ENCODE results near the gene CEBPZOS. TPM values are rescaled to one million over a fixed set of nuclear protein-coding genes. Genes with fewer than 3 reads are reported as not detected.

CEBPZOS gene
- 10 to 100 TPM; 41.5 to 46.9 TPM for total RNA-seq
- long read RNA-seq, partial matches to known transcripts, result 0 of 1 reads
- long read RNA-seq, other reads (novel, unspliced or antisense), result 0 of 1 reads

DNA sequence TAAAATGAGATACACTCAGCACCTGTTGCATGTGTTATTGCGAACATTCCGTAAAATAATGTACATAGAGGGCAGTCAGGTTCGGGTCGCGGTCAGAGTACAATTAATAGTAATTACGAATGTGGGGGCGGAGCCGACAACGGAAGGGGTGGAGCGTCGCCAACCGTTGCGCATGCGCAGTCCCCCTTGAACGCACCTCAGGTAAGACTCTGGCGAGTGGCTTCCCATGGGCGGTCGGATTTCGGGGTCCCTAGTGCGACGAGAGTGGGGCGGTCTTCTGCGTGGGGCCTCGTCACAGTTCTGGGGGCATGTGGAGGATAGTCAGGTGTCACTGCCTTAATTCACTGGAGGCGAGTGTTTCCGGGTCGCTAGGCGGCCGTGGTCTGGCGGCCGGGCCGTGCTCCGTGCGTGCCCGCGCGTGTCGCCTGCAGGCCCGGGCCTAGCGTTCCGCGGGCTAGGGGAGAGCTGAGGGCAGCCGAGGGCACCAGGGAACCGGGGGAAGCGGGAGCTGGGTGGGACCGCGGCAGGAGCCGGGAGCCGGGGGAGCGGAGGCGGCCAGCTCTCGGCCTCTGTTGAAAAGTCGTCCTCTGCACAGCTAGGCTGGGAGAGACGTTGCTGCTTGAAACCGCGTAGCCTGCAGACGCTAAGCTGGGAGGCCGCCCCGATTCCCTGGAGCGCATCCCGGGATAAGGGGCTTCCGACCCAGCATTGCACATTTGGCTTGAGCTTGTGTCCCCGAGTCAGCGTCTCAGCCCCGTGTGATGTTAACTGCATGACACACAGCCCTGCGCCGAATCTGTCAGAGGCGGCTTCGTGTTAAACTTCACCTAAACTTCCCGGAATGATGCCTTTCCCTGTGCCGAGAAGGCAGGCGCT, at the start of gene CEBPZOS:
TSS of gene CEBPZOS (plus strand) at position 177 of the 876 bp plus-strand sequence. CDS start 3,209 bp downstream, outside the sequence.
- intact Hi-C loops (cut with DNase I), result no loop called here
- peak; percentile 86 for DNase-seq
- ATAC-seq, result peak; percentile 92 to 93

DNA sequence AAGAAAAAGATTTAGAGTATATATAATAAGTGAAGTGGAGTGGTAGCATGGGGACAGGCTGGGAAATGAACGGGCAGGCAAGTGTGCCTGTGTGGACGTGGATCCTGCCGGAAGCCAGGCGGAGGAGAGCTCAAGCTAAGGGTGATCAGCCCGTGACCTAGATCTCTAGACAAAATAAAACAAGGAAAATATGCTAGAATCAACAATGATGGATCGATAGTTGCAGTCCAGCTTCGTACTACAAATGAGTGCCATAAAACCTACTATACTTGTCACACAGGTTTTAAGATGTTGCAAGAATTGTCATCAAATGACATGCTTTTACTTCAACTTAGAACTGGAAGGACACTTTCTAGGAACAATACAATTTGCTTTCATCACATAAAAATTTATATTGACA, 48.0 kb upstream of the CEBPZOS start:
- intact Hi-C loops (cut with DNase I), result no loop called here
- DNase-seq (no peak), ATAC-seq (no peak)

DNA sequence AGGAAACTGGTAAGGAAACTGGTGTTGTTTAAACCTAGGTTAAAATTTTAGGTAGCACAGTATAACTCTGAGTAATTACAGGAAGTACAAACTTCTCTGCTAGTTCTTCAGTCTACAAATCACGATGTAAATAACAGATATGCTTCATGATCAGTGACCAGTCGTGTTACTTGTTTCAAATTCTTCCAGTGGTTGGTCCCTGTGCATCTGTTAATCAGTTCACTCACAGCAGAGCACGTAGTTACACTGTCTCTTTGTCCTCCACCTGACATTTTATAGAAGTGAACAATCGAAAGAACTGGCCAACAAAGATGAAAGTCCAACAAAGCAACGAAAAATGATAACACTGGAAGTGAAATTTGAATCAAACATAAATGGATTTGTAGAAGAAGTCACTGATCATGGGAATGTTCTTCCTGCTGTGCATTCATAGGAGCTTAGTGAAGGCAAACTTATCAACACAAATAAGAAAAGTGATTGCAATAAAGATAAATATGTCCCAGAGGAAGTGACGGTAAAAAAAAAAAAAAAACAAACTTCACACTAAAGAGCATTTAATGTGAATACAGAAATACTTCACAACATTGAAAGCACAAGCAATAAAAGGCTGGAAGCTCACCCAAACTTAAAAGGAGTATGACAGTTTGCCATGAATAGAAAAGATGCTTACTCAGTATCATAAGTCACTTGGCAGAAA, 46.5 kb upstream of the CEBPZOS start:
- ATAC-seq (no peak), DNase-seq (no peak)
- intact Hi-C loops (cut with DNase I), result no loop called here

DNA sequence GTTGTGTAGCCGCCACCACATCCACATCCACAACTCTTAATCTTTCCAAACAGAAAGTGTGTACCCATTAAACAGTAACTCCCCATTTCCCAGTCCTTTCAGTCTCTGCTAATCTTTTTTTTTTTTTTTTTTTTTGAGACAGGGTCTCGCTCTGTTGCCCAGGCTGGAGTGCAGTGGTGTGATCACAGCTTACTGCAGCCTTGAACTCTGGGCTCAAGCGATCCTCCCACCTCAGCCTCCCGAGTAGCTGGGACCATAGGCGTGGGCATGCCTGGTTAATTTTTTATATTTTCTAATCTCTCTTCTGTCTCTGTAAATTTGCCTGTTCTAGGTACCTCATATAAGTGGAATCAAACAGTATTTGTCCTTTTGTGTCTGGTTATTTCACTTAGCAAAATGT, 43.1 kb upstream of the CEBPZOS start:
- no peak for DNase-seq
- intact Hi-C loops (cut with DNase I), result no loop called here
- no peak for ATAC-seq

DNA sequence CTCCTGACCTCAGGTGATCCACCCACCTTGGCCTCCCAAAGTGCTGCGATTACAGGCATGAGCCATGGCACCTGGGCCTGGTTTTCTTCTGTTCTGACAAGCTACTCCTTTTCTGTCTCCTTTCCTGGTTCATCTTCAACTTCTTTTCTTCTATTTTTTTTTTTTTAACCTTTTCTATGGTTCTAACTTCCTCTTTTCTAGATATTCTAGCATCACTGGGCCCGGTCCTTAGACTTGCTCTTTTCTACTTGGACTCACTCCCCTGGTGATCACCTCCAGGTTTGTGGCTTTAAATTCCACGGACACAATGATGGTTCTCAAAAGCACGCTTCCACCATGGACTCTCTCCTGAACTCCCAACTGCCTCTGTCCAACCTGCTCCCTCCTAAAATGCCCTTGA, 41.5 kb upstream of the CEBPZOS start:
- DNase-seq, result no peak
- intact Hi-C loops (cut with DNase I), result no loop called here
- no peak for ATAC-seq

DNA sequence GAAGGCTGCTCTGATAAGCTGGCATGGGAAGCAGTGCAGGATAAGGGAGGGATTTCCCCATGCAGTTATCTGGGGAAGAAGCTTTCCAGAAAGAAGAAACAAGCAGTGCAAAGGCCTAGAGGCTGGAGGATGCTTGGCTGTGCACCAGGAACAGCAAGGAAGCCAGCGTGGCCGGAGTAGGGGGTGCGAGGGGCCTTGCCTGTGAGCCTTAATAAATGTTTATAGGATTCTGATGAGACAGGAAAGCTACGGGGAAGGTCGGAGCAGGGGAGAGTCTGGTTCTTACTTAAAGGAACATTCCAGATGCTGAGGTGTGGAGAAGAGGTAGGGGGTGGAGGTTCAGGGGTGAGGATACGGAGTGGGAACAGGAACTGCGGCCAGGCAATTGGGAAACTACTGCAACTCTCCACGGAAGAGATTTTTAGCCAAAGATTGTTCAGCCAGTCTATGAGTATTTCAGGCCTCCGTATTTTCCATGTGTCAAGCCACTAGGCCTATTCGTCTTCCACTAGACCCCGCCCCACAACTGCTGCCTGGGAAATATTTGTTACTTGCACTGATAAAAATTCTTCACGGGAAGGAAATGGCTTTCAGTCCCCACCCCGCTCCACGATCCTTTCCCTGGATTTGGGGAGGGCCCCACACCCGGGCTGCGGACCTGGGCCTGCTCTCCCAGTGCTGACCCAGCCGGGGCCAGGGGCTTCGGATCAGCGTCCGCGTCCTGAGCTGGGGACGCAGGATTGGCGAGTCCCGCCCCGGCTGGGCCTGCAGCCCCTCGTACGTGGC, 40.0 kb upstream of the CEBPZOS start:
- peak; percentile 72 to 73 for ATAC-seq
- intact Hi-C loops (cut with DNase I), result no loop called here
- DNase-seq, result peak; percentile 78

DNA sequence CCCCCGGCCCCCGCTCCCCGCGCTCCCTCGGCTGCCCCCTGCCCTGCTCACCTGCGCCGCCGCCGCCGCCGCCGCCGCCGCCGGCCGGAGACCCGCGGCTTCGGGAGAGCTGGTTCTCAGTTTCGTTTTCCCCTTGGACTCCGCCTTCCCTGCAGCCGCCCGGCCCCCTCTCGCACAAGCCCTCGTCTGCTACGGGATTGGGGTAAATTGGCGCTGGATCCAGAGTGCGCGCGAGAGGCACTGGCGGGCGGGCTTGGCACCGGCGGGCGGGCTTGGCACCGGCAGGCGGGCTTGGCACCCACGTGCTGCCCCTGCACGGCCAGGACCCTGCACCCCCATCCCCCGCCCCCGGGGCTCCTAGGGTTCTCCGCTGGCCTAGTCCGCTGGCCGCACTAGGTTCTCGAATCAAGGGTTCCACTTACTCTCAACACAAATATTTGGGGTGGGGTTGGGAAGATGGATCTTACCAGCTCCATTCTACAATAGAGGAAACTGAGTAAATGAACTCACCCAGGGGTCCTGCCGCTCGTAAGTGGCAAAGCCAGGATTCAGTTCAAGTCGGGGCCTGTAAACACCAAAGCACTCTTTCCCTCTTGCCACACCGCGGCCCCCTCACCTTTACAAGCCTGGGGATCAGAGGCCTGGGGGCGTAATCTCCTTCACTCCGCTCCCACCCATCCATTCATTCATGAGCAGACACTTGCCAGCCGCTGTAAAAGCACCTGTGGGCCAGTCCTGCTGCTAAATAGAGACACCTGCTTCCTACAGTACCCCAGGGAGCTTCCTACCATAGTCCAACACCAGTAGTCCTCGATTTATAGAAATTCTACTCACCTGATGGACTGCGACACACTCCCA, 39.2 kb upstream of the CEBPZOS start, which contains the start of gene EIF2AK2:
TSS of gene EIF2AK2 (minus strand) at position 124 of the 858 bp plus-strand sequence. CDS start 9,174 bp downstream, outside the sequence.
- intact Hi-C loops (cut with DNase I), result no loop called here
- DNase-seq (peak; percentile 89), ATAC-seq (peak; percentile 96 to 97)

DNA sequence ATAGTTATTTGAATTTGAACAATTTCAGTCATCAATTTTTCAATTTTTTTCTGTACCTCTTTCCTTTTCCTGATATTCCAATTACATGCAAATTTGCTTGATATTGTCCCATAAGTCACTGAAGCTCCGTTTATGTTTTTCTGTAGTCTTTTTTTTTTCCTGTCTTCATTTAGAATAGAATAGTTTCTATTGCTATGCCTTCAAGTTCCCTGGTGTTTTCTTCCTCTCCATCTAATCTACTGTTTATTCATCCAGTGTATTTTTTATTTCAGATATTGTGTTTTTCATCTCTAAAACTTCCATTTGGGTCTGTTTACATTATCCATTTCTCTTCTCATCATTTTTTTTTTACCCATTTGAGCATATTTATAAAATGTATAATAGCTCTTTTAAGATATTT, 31.5 kb upstream of the CEBPZOS start:
- intact Hi-C loops (cut with DNase I), result no loop called here
- ATAC-seq (no peak), DNase-seq (no peak)

DNA sequence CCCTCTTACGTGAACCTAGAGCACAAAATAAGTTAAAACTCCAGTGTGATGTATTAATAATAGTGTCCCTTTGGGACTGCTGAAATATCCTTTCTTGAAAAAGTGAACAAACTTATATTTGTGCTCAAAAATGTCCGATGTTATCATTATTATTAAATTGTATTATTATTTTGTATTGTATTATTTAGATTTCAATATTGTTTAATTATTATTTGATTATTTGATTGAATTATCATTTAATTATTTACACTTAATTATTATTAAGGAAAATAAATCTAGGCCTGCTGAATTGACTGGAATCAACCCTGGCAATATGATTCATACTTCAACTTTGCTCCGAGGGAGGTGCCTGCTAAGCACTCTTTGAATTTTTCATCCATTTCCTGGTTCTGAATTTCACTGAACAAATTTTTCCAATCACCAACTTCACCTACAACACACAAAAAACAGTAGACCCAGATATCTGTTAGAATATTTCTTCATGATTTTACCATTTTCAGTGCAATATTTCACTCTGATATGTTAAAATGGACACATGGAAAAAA, 28.6 kb upstream of the CEBPZOS start:
- intact Hi-C loops (cut with DNase I), result no loop called here
- DNase-seq (no peak), ATAC-seq (no peak)

DNA sequence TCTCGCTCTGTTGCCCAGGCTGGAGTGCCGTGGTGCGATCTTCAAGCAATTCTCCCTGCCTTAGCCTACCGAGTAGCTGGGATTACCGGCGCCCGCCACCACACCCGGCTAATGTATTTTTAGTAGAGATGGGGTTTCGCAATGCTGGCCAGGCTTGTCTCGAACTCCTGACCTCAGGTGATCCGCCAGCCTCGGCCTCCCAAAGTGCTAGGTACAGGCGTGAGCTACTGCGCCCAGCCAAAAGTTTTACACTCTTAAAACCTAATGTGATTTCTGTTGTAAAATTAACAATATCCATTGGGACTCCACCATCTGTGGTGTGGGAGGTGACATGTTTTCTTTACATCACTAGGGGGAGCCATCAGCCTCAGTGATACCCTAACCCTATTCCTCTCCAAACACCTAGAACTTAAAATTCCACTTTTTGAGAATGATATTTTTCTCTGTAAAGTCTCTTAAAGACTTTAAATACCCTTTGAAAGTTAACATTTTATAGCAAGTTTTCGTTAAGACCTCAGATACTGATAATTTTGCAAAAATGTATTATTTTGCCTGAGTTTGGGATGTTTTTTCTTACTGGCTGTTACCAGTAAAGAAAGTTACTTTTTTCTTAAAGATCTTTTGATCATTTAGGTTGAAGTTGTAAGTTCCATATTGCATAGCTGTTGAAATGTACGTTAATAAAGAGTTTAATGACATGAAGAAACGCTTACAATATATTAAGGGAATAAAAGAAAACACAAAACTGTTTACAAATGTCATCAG, 27.9 kb upstream of the CEBPZOS start:
- ATAC-seq, result peak; percentile 47 to 65
- intact Hi-C loops (cut with DNase I), result no loop called here
- no peak for DNase-seq

DNA sequence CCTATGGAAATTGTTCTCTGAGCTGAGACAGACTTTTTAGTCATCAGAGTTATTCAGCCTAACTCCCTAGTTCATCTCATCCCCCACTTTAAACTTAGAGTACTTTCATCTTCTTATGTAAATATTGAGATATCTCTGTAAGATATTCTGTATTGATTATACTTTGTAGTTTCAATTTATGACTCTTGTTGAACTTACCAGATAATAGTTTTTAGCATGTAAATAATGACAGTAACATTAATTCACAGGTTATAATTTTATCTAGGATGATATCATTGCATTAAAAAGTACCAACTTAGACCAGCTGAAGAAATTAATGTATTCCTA, 24.7 kb upstream of the CEBPZOS start:
- intact Hi-C loops (cut with DNase I), result no loop called here
- ATAC-seq, result no peak
- DNase-seq, result no peak

DNA sequence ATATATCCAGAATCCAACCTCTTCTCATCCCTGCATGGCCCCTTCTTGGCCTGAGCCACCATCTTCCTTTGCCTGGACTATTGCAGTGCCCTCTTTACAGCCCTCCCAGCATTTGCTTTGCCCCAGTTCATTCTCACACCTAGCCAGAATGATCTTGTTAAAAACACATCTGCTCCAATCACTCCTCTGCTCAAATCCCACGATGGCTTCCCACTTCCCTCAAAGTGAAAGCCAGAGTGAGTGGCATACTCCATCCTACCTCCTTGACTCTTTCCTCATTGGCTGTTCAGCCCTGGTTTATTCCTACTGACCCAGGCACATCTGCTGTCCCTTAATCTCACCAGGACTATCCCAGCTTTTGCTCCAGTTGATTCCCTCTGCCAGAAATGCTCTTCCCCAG, 22.6 kb upstream of the CEBPZOS start:
- intact Hi-C loops (cut with DNase I), result no loop called here
- DNase-seq (no peak), ATAC-seq (no peak)

DNA sequence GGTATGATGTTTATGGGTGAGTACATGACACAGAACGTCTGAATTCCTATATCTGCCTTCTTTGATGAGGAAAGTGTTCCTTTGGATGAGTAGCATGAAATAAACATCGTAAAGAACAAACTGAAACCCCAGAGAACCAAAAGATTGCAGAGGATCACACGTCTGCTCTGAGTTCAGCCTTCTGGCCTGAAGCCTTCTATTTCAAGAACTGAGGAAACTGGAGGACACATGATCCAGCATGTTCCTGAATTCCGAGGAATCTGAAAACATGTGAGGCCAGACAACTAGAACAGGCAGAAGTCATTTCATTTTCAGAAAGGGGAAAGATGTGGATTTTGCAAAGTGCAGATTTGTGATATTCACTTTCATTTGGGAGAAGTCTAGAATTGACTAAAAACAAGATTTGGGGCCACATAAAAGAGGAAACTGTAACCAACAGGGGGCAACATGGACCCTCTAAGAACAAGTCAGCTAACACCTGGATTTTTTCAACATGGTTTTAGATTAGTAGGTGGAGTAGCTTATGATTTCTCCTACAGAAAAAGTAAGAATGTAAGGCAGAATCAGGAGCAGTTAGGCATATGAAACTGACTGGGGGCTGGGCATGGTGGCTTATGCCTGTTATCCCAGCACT, 16.2 kb upstream of the CEBPZOS start:
- intact Hi-C loops (cut with DNase I), result no loop called here
- DNase-seq (no peak), ATAC-seq (no peak)

DNA sequence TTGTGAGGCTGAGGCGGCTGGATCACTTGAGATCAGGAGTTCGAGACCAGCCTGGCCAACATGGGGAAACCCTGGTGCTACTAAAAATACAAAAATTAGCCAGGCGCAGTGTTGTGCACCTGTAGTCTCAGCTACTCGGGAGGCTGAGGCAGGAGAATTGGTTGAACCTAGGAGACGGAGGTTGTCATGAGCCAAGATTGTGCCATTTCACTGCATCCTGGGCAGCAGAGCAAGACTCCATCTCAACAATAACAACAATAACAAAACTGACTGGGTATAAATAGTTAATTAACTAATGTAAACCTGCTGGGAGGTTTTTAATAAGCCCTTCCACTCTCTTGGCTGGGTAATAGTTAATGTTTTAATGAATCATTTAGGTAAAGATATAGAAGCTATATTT, 15.7 kb upstream of the CEBPZOS start:
- no peak for DNase-seq
- no peak for ATAC-seq
- intact Hi-C loops (cut with DNase I), result no loop called here

DNA sequence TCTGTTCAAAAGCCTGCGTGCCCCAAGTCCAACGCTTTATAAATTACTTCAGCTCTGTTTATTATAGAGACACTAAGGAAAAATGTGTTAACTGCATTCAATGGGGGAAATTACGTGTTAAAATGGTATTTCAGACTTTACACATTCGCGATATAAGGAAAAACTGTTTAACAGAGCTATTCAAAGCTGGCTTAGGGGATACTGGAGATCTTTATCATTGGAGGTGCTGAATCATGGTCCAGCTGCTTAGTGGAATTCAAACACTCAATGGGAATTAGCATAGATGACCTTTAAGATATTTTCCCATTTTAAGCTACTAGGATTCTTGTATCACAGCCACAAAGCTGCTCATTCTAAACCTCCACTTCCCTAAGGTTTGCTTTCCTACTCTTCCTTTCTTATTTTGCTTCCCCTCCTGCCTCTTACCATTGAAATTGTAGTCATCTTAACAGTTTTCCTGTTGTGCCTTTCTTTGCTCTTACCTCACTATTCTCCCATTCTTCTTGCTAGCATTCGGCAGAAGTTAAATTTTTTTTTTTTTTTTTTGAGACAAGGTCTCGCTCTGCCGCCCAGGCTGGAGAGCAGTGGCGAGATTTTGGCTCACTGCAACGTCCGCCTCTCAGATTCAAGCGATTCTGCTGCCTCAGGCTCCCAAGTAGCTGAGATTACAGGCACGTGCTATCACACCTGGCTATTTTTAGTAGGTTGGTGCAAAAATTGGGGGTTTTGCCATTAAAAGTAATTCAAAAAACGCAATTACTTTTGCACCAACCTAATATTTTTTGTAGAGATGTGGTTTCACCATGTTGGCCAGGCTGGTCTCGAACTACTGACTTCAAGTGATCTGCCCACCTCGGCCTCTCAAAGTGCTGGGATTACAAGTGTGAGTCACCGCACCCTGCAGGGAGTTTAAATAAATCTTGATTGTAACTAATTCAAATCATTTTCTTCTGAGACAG, 14.3 kb upstream of the CEBPZOS start:
- ATAC-seq (no peak), DNase-seq (no peak)
- intact Hi-C loops (cut with DNase I), result no loop called here

DNA sequence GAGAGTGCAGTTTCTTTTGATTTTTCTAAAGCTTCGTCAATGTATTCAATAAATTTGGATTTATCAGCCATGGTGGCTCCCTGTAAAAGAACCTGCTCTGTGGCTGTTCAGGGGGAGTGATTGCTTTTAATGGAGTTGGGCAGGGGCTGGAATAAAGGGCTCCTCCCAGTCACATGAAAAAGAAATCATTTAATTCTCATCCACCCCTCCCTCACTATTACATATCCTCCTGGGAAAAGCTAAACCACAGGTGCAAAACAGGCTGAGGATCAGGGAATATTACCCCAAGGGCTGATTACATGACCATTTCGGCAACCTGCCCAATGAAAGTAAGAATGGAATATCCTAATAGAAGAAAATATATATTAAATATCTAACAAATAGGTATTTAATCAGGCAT, 7.7 kb upstream of the CEBPZOS start, which contains the start of gene SULT6B1:
TSS of gene SULT6B1 (minus strand) at position 101 of the 400 bp plus-strand sequence. CDS start at position 71, 30 bp downstream.
- intact Hi-C loops (cut with DNase I), result no loop called here
- ATAC-seq (no peak), DNase-seq (no peak)
